OCI-M2 (cell line): Measurements from ENCODE around the gene MRPL39.

Source experiments
- DNase-seq: peaks from one replicate; lab custom pipeline; 2025; ENCODE audit not compliant: unreplicated experiment; lab: John Stamatoyannopoulos, UW

The MRPL39 gene

GRCh38 chr21:25569711-25570110 is 37.6 kb downstream of the MRPL39 start:
- DNase-seq: no peak

- no peak for DNase-seq
These were observed 38.2 kb downstream of the MRPL39 start for GRCh38 chr21:25569084-25569483.

DNA sequence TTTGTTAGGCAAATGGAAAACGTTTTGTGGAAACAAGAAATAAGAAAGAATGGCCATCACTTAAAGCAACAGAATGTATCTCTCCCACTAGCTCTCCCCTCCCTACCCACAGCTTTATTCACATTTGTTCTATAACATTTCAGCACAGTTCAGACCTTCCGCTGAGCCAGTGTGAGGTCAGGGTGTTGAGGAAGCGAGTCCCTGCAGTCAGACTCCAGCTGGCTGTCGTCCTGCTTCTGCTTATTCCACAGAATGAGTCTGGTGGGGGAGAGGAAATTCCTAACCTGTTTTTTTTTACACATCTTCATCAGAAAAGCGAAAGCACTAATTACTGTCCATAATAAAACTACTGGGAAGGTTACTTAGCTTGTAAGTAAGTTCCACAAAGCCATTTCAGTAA is 39.0 kb downstream of the MRPL39 start:
- DNase-seq: no peak

GRCh38 chr21:25567472-25567871 is 39.8 kb downstream of the MRPL39 start:
- DNase-seq: no peak

DNA sequence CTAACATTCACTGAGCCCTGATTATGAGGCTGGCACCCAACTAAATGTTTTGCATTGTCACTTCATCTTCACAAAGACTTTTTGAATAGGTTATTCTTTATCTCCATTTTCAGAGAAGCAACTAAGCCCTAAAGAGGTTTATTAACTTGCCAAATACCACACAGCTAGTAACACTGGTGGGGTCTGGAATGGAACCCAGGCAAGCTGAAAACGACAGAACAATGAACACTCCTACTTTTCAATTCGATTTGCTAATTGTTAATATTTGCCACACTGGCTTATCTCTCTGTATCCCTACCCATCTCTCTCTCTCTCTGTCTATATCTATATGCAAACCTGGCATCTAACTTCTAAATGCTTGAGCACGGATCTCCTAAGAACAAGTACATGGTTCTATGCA is 40.6 kb downstream of the MRPL39 start:
- DNase-seq: no peak

DNA sequence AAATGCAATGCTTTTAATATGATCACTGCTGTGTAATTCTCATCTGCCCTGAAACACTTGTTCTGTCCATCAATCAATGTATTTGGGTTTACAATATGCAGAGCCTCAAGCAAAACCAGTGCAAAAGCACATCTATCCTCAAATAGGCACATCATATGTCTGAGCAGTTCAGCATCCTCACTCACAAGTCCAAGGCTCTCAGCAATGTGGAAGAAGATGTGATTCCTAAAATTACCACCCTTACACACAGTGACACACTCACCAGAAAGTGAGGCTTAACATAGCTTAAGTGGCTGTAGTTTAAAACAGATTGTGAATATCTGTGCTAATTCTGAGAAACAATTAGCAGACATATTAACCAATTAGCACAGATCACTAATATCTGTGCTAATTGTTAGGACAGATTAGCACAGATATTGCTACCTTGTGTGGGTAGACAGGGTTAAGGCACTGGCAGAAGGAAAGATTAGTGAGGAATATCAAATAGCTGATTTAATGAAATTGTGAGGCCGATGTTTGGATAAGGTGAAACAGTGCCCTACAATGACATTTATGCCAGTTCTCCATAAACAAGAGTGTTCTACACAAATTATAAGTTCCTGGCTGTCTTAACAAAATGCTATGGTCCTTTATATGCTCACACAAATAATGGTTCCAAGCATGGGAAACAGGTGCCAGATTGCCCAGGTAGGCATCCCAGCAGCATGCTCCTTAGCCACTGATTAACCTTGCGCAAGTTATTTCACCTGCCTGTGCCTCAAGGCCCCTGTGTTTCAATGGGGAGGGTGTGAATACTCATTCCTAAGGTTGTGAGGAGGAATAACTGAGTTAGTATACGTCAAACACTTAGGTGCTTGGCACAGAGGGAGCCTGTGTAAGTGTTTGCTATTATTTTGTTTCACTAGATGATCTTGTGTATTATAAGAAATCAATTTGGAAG is 41.7 kb downstream of the MRPL39 start:
- DNase-seq: no peak

GRCh38 chr21:25564349-25564948 is 42.8 kb downstream of the MRPL39 start:
- DNase-seq: no peak

DNA sequence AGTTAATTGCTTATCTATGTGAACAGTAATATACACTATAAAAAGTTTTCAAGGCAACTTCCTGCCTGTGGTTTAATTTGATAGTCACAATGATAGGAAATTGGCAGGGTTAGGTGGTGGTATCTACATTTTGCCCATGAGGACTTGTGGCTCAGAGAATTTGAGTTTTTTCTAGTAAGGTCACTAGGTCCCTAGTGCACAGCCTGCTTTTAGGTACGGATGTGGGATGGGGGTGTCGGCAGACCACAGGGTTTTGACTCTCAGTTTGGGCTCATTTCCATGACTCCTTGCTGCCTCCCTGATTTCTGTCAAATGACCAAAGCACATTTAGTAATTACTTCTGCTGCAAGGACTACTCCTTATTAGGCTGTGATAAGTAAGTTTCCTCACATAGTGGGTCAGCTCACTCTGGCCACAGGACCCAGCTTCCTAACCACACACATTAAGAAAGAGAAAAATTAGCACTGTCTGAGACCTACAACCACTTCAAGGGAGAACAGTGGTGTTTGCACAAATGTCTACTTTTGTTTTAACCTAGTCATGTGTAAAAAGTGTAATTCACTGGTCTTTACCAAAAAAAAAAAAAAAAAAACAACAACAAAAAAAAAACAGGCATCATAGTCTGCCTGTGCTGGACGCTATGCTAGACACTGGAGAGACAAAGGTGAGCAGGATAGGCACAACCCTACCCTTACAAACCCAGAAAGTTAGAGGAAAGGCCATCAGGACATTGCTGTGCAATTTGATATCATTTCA is 43.7 kb downstream of the MRPL39 start:
- no peak for DNase-seq

- no peak for DNase-seq
These were observed 44.6 kb downstream of the MRPL39 start for GRCh38 chr21:25562660-25563059.

- DNase-seq: no peak
These were observed 45.3 kb downstream of the MRPL39 start for GRCh38 chr21:25561668-25562641.

GRCh38 chr21:25560891-25561290 is 46.4 kb downstream of the MRPL39 start:
- DNase-seq: no peak

DNA sequence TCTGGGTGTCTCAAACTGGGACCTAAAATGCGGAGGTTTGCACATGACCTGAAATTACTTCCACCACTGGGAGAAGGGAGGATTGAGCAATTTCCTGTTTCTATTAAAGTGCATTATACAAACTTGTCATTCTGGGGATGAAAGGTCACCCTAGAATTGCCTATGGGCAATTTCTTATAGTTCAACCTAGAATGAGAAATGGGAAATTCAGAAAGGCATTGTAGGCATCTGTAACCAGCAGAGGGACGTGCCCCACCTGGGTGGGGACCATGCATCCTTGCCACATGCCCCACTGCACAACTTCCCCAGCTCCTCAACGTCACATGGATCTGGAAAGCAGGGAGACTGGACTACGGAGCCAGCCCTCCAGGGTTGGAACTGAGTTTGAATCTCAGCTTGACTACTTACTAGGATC is 47.0 kb downstream of the MRPL39 start:
- no peak for DNase-seq

DNA sequence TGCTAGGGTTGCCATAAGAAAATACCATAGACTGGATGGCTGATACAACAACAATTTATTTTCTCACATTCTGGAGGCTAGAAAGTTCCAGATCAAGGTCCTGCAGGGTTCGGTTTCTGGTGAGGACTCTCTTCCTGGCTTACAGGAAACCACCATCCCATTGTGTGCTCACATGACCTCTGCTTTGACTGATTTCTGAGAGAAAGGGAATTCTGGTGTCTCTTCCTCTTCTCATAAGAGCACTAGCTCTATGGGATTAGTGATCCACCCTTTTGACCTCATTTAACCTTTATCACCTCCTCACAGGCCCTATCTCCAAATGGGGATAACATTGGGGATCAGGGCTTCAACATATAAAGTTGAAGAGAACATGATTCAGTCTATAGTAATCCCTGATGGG is 47.5 kb downstream of the MRPL39 start:
- no peak for DNase-seq

GRCh38 chr21:25558123-25558522 is 49.2 kb downstream of the MRPL39 start:
- DNase-seq: no peak

DNA sequence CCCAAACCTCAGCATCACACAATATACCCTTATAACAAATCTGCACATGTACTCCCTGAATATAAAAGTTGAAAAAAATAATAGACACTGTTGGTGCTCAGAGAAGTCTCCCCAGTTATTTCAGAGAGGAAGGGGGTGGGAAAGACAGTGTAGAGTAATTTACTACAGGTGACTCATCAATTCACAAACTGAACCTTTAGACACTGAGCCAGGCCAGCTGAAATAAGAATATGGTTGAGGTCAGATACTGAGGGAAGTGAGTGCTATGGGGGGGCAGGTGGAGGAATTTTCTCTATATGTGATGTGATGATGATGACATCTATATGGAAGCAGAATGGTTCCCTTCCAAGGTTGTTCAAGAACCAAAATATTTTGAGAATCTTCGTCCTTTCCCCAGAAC is 50.1 kb downstream of the MRPL39 start:
- DNase-seq: no peak

DNA sequence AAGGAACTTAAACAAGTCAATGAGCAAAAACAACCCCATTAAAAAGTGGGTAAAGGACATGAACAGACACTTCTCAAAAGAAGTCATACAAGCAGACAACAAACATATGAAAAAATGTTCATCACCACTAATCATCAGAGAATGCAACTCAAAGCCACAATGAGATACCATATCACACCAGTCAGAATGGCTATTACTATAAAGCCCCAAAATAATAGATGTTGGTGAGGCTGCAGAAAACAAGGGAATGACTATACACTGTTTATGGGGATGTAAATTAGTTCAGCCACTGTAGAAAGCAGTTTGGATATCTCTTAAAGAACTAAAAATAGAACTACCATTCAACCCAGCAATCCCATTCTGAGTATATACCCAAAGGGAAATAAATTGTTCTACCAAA is 51.2 kb downstream of the MRPL39 start:
- DNase-seq: no peak

DNA sequence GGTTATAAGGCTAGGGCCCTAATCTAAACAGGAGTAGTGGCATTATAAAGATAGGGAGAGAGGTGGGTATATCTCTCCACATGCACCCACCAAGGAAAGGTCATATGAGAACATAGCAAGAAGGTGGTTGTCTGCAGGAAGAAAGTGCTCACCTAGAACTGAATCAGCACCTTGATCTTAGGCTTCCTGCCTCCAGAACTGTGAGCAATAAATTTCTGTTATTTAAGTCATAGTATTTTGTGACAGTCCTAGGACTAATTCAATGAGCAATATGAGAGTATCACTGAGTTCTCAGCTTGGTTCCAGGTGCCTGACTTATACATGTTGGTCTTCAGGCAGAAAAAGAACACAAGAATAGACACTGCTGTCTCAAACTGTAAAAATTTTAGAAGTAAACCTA is 51.8 kb downstream of the MRPL39 start:
- DNase-seq: no peak

DNA sequence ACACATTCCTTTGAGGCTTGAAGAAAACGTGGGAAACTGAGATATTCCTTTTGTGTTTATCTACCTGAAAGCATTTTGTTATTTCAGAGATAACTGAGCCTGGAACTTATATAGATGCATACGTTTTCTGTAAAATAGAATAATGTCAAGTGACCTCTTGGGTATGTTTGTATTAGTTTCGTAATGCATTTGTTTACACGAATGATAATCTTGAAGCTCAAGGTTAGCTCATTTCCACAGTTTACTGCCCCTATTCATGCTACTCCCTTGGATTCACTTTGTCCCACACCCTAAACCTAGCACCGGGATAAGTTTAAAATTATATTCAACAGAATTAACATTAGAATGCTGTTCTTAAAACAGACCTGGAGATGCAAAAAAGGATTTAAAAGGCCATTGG is 54.4 kb downstream of the MRPL39 start:
- DNase-seq: no peak

- no peak for DNase-seq
These were observed 55.7 kb downstream of the MRPL39 start for GRCh38 chr21:25551569-25551968.

DNA sequence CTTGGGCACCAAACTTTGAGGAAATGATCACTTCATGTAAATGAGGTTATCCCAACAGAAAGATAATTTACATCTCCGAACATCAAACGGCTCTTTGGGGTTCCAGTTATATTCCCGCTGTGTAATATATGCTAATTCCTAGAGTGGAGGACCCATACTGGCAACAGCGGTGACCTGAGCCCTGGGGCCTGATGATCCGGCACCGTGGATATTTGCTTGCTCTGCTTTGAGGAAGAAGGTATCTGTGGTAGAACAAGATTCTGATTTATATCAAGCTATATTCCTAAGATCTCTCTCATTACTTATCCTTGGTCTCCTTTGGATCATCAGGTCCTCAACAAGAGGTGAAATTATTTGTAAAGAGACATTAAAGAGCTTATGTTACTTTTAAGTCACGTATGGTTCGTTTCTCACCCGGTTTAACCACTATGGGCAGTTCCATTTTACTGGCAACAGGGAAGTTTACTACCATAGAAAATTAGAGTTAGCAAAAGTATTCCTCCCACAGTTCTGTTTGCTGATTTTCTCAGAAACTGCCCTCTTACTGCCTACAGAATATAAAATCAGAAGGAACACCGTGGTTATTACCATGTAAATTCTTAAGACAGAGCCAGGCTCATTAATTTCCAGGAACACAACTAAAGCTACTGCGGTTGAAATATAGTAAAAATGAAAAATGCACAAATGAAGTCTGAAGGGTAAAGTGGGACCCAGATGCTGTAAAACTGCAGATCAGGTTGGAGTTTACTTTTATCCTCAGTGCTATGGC is 56.7 kb downstream of the MRPL39 start:
- DNase-seq: no peak
